HEK293 (cell line): ENCODE measurements around the gene RNASEH2A.

ENCODE experiments used
- BCL11A ChIP-seq: fragments of 450-650 bp; formaldehyde crosslinking; IDR thresholded peaks from 2 replicates; pipeline ENCODE4 v1.5.1; 2016; ENCODE audit warnings: low read depth, missing biosample characterization, missing genetic modification characterization
- FEZF1 ChIP-seq: fragments of 450-650 bp; formaldehyde crosslinking; IDR thresholded peaks from 2 replicates; pipeline ENCODE4 v1.5.1; 2016; ENCODE audit warnings: missing biosample characterization, missing genetic modification characterization
- KLF10 ChIP-seq: fragments of 450-650 bp; IDR thresholded peaks from 2 replicates; pipeline ENCODE4 v1.5.1; 2018; ENCODE audit warnings: missing biosample characterization, mild to moderate bottlenecking, missing genetic modification characterization
- PRDM1 ChIP-seq: fragments of 450-650 bp; formaldehyde crosslinking; IDR thresholded peaks from 2 replicates; pipeline ENCODE4; 2016; ENCODE audit warnings: missing biosample characterization, missing genetic modification characterization
- ZBTB20 ChIP-seq: fragments of 450-650 bp; formaldehyde crosslinking; IDR thresholded peaks from 2 replicates; pipeline ENCODE4 v1.5.1; 2016; ENCODE audit warnings: missing biosample characterization, missing genetic modification characterization
- ZBTB8A ChIP-seq: fragments of 450-650 bp; formaldehyde crosslinking; IDR thresholded peaks from 2 replicates; pipeline ENCODE4 v1.5.1; 2016; ENCODE audit warnings: missing biosample characterization, missing genetic modification characterization
- ZFHX2 ChIP-seq: fragments of 450-650 bp; formaldehyde crosslinking; conservative IDR thresholded peaks from 2 replicates; pipeline ENCODE4 v1.5.1; 2016; ENCODE audit warnings: missing biosample characterization, missing genetic modification characterization
- ZFP41 ChIP-seq: fragments of 450-650 bp; formaldehyde crosslinking; IDR thresholded peaks from 2 replicates; pipeline ENCODE4 v1.5.1; 2016; ENCODE audit warnings: missing biosample characterization, missing genetic modification characterization, borderline replicate concordance
- ZNF132 ChIP-seq: fragments of 450-650 bp; formaldehyde crosslinking; IDR thresholded peaks from 2 replicates; pipeline ENCODE4 v1.5.1; 2017; ENCODE audit warnings: missing biosample characterization, missing genetic modification characterization, borderline replicate concordance
- ZNF274 ChIP-seq, 2 experiments: fragments of 200-500 bp in 1 of 2; fragments of 450-650 bp in 1 of 2; sonication (Bioruptor generic) in 1 of 2; formaldehyde crosslinking in 1 of 2; IDR thresholded peaks; 2 replicates each; pipeline versions ENCODE4 v1.5.1 to v1.6.1; 2014 to 2016; ENCODE audit warnings: borderline replicate concordance in 1 of 2, inconsistent platforms in 1 of 2, low read length in 1 of 2, missing biosample characterization in 1 of 2, missing genetic modification characterization in 1 of 2
- ZNF335 ChIP-seq: fragments of 450-650 bp; formaldehyde crosslinking; conservative IDR thresholded peaks from 2 replicates; pipeline ENCODE4 v1.5.1; 2016; ENCODE audit warnings: missing biosample characterization, missing genetic modification characterization
- ZNF473 ChIP-seq: fragments of 450-650 bp; formaldehyde crosslinking; IDR thresholded peaks from 2 replicates; pipeline ENCODE4 v1.5.1; 2017; ENCODE audit warnings: missing biosample characterization, missing genetic modification characterization
- ZNF621 ChIP-seq: fragments of 450-650 bp; formaldehyde crosslinking; IDR thresholded peaks from 2 replicates; pipeline ENCODE4 v1.5.1; 2017; ENCODE audit warnings: missing biosample characterization, missing genetic modification characterization
- ZNF623 ChIP-seq: fragments of 450-650 bp; formaldehyde crosslinking; IDR thresholded peaks from 2 replicates; pipeline ENCODE4 v1.5.1; 2016; ENCODE audit warnings: missing biosample characterization, missing genetic modification characterization
- ZNF660 ChIP-seq: fragments of 450-650 bp; IDR thresholded peaks from 2 replicates; pipeline ENCODE4 v1.5.1; 2018; ENCODE audit warnings: missing biosample characterization, mild to moderate bottlenecking, missing genetic modification characterization
- ZNF701 ChIP-seq: fragments of 450-650 bp; formaldehyde crosslinking; IDR thresholded peaks from 2 replicates; pipeline ENCODE4 v1.5.1; 2016; ENCODE audit warnings: missing biosample characterization, missing genetic modification characterization
- ZNF830 ChIP-seq: fragments of 450-650 bp; IDR thresholded peaks from 2 replicates; pipeline ENCODE4 v1.5.0; 2018; ENCODE audit warnings: missing biosample characterization, missing genetic modification characterization, low read depth, mild to moderate bottlenecking, moderate library complexity
- ZSCAN16 ChIP-seq: fragments of 450-650 bp; formaldehyde crosslinking; IDR thresholded peaks from 2 replicates; pipeline ENCODE4 v1.5.1; 2016; ENCODE audit warnings: missing biosample characterization, missing genetic modification characterization
- TF ChIP-seq, protein P1 (sequence below): fragments of 450-650 bp; formaldehyde crosslinking; IDR thresholded peaks from 2 replicates; pipeline ENCODE4 v1.5.1; 2016; ENCODE audit warnings: missing biosample characterization, missing genetic modification characterization, borderline replicate concordance
- TF ChIP-seq, protein P2 (sequence below): fragments of 450-650 bp; formaldehyde crosslinking; IDR thresholded peaks from 2 replicates; pipeline ENCODE4 v1.5.1; 2016; ENCODE audit warnings: missing biosample characterization, missing genetic modification characterization
- TF ChIP-seq, protein P3 (sequence below): fragments of 450-650 bp; formaldehyde crosslinking; IDR thresholded peaks from 2 replicates; pipeline ENCODE4 v1.5.1; 2016; ENCODE audit warnings: missing biosample characterization, missing genetic modification characterization
- TF ChIP-seq, protein P4 (sequence below): fragments of 450-650 bp; formaldehyde crosslinking; IDR thresholded peaks from 2 replicates; pipeline ENCODE4 v1.5.1; 2017; ENCODE audit warnings: missing biosample characterization, missing genetic modification characterization
- TF ChIP-seq, protein P5 (sequence below): fragments of 450-650 bp; formaldehyde crosslinking; IDR thresholded peaks from 2 replicates; pipeline ENCODE4 v1.5.1; 2016; ENCODE audit warnings: missing biosample characterization, missing genetic modification characterization

Gene RNASEH2A

DNA sequence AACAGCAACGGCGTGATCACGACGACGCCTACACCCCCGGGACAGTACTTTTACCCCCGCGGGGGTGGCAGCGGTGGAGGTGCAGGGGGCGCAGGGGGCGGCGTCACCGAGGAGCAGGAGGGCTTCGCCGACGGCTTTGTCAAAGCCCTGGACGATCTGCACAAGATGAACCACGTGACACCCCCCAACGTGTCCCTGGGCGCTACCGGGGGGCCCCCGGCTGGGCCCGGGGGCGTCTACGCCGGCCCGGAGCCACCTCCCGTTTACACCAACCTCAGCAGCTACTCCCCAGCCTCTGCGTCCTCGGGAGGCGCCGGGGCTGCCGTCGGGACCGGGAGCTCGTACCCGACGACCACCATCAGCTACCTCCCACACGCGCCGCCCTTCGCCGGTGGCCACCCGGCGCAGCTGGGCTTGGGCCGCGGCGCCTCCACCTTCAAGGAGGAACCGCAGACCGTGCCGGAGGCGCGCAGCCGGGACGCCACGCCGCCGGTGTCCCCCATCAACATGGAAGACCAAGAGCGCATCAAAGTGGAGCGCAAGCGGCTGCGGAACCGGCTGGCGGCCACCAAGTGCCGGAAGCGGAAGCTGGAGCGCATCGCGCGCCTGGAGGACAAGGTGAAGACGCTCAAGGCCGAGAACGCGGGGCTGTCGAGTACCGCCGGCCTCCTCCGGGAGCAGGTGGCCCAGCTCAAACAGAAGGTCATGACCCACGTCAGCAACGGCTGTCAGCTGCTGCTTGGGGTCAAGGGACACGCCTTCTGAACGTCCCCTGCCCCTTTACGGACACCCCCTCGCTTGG, 14.1 kb upstream of the RNASEH2A start (continued):
- TF ChIP-seq, protein P1, sequence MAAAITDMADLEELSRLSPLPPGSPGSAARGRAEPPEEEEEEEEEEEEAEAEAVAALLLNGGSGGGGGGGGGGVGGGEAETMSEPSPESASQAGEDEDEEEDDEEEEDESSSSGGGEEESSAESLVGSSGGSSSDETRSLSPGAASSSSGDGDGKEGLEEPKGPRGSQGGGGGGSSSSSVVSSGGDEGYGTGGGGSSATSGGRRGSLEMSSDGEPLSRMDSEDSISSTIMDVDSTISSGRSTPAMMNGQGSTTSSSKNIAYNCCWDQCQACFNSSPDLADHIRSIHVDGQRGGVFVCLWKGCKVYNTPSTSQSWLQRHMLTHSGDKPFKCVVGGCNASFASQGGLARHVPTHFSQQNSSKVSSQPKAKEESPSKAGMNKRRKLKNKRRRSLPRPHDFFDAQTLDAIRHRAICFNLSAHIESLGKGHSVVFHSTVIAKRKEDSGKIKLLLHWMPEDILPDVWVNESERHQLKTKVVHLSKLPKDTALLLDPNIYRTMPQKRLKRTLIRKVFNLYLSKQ (tag by site-specific recombination), result no peak
- TF ChIP-seq ZNF623, result no peak
- no peak for TF ChIP-seq KLF10 (tag by site-specific recombination)
- TF ChIP-seq ZNF132 (tag by site-specific recombination), result no peak
- TF ChIP-seq ZNF473, result no peak
- TF ChIP-seq PRDM1, result no peak
- no peak for TF ChIP-seq ZSCAN16 (tag by site-specific recombination)
- TF ChIP-seq, protein P2, sequence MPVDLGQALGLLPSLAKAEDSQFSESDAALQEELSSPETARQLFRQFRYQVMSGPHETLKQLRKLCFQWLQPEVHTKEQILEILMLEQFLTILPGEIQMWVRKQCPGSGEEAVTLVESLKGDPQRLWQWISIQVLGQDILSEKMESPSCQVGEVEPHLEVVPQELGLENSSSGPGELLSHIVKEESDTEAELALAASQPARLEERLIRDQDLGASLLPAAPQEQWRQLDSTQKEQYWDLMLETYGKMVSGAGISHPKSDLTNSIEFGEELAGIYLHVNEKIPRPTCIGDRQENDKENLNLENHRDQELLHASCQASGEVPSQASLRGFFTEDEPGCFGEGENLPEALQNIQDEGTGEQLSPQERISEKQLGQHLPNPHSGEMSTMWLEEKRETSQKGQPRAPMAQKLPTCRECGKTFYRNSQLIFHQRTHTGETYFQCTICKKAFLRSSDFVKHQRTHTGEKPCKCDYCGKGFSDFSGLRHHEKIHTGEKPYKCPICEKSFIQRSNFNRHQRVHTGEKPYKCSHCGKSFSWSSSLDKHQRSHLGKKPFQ, result no peak
- TF ChIP-seq ZBTB20 (tag by site-specific recombination), result peak; percentile 71; the same call in 1 of the 2 replicates
- no peak for TF ChIP-seq ZNF660
- no peak for TF ChIP-seq ZNF621
- no peak for TF ChIP-seq FEZF1
- peak; percentile 84; the same call in 1 of the 2 replicates for TF ChIP-seq ZNF335 (tag by site-specific recombination)
- TF ChIP-seq BCL11A (tag by site-specific recombination), result peak; percentile 65; the same call in 1 of the 2 replicates
- TF ChIP-seq, protein P3, sequence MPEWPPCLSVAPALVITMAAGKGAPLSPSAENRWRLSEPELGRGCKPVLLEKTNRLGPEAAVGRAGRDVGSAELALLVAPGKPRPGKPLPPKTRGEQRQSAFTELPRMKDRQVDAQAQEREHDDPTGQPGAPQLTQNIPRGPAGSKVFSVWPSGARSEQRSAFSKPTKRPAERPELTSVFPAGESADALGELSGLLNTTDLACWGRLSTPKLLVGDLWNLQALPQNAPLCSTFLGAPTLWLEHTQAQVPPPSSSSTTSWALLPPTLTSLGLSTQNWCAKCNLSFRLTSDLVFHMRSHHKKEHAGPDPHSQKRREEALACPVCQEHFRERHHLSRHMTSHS (tag by site-specific recombination), result no peak
- TF ChIP-seq ZNF830, result no peak
- no peak for TF ChIP-seq ZFP41 (tag by site-specific recombination)
- TF ChIP-seq ZBTB8A (tag by site-specific recombination), result peak; percentile 64
- TF ChIP-seq ZNF274 (IDR thresholded peaks at IDR 0.05; ENCODE audit: low read length), result no peak
- TF ChIP-seq ZNF274 (tag by site-specific recombination; IDR thresholded peaks at IDR 0.05; ENCODE audit: borderline replicate concordance), result no peak
- peak; percentile 86 for TF ChIP-seq ZFHX2
- TF ChIP-seq, protein P4, sequence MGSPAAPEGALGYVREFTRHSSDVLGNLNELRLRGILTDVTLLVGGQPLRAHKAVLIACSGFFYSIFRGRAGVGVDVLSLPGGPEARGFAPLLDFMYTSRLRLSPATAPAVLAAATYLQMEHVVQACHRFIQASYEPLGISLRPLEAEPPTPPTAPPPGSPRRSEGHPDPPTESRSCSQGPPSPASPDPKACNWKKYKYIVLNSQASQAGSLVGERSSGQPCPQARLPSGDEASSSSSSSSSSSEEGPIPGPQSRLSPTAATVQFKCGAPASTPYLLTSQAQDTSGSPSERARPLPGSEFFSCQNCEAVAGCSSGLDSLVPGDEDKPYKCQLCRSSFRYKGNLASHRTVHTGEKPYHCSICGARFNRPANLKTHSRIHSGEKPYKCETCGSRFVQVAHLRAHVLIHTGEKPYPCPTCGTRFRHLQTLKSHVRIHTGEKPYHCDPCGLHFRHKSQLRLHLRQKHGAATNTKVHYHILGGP, result no peak
- TF ChIP-seq ZNF701 (tag by site-specific recombination), result no peak
- TF ChIP-seq, protein P5, sequence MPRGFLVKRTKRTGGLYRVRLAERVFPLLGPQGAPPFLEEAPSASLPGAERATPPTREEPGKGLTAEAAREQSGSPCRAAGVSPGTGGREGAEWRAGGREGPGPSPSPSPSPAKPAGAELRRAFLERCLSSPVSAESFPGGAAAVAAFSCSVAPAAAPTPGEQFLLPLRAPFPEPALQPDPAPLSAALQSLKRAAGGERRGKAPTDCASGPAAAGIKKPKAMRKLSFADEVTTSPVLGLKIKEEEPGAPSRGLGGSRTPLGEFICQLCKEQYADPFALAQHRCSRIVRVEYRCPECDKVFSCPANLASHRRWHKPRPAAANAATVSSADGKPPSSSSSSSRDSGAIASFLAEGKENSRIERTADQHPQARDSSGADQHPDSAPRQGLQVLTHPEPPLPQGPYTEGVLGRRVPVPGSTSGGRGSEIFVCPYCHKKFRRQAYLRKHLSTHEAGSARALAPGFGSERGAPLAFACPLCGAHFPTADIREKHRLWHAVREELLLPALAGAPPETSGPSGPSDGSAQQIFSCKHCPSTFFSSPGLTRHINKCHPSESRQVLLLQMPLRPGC, result no peak
